ENCODE data around the gene UBR1. TPM values are rescaled to one million over a fixed set of nuclear protein-coding genes. Genes with fewer than 3 reads are reported as not detected.
A peak's percentile ranks its signal among the peaks of the same experiment; 100 is the strongest.

UBR1 gene
- polyA plus RNA-seq, 1 donor from 2014 or later, result 33.5 TPM

- H3K4me3 ChIP-seq (ENCODE audit: low read length), result peak overlapping the region; percentile 70
- no peaks in the 10 kb centered on the region for H3F3A ChIP-seq (ENCODE audit: insufficient read depth, low read length, poor library complexity, severe bottlenecking)
- H3K79me2 ChIP-seq (replicated peaks; ENCODE audit: insufficient read depth, low read length), result no peaks in the 10 kb centered on the region
- peaks cover 16% of the 10 kb centered on the region for H3K27me3 ChIP-seq (ENCODE audit: insufficient read depth, low read depth, low read length)
- no peak overlapping the region for H2AFZ ChIP-seq (ENCODE audit: low read depth, low read length)
- TF ChIP-seq SMC3 (conservative IDR thresholded peaks at IDR 0.05; ENCODE audit: poor library complexity), result no peak
- TF ChIP-seq EZH2 (IDR thresholded peaks at IDR 0.05; ENCODE audit: borderline replicate concordance, insufficient read depth, low read length, poor library complexity, severe bottlenecking), result no peak
- TF ChIP-seq POLR2AphosphoS5 (IDR thresholded peaks at IDR 0.05), result no peak
- no peak for TF ChIP-seq EP300 (conservative IDR thresholded peaks at IDR 0.05; ENCODE audit: poor library complexity, severe bottlenecking)
- no peak for TF ChIP-seq MXI1 (conservative IDR thresholded peaks at IDR 0.05; ENCODE audit: poor library complexity, severe bottlenecking)
- no peak for TF ChIP-seq TAF1 (IDR thresholded peaks at IDR 0.05; ENCODE audit: low read depth)
- TF ChIP-seq CTCF (IDR thresholded peaks at IDR 0.05; ENCODE audit: poor library complexity, severe bottlenecking), result no peak
- TF ChIP-seq, protein P1, sequence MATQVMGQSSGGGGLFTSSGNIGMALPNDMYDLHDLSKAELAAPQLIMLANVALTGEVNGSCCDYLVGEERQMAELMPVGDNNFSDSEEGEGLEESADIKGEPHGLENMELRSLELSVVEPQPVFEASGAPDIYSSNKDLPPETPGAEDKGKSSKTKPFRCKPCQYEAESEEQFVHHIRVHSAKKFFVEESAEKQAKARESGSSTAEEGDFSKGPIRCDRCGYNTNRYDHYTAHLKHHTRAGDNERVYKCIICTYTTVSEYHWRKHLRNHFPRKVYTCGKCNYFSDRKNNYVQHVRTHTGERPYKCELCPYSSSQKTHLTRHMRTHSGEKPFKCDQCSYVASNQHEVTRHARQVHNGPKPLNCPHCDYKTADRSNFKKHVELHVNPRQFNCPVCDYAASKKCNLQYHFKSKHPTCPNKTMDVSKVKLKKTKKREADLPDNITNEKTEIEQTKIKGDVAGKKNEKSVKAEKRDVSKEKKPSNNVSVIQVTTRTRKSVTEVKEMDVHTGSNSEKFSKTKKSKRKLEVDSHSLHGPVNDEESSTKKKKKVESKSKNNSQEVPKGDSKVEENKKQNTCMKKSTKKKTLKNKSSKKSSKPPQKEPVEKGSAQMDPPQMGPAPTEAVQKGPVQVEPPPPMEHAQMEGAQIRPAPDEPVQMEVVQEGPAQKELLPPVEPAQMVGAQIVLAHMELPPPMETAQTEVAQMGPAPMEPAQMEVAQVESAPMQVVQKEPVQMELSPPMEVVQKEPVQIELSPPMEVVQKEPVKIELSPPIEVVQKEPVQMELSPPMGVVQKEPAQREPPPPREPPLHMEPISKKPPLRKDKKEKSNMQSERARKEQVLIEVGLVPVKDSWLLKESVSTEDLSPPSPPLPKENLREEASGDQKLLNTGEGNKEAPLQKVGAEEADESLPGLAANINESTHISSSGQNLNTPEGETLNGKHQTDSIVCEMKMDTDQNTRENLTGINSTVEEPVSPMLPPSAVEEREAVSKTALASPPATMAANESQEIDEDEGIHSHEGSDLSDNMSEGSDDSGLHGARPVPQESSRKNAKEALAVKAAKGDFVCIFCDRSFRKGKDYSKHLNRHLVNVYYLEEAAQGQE (IDR thresholded peaks at IDR 0.05; ENCODE audit: borderline replicate concordance), result no peak
- no peak for TF ChIP-seq RAD21 (conservative IDR thresholded peaks at IDR 0.05)
- peak overlapping the region; percentile 38 for H3K4me2 ChIP-seq (ENCODE audit: low read length)
- H3K9me3 ChIP-seq (ENCODE audit: low read length), result no peaks in the 10 kb centered on the region
- no peaks in the 10 kb centered on the region for H3K9me2 ChIP-seq (ENCODE audit: insufficient read depth, low read length)
- H3K36me3 ChIP-seq (ENCODE audit: insufficient read depth, low read length), result no peaks in the 10 kb centered on the region
- no peak overlapping the region for H3K27ac ChIP-seq (ENCODE audit: low read length)
- peak overlapping the region; percentile 58 for H3K9ac ChIP-seq (ENCODE audit: low read length)
- no peaks in the 10 kb centered on the region for H4K20me1 ChIP-seq (ENCODE audit: insufficient read depth)
Measured at GRCh38 chr15:43134157-43134635, 28.4 kb upstream of the UBR1 start.

GRCh38 chr15:43133430-43134156 lies 27.8 kb upstream of the UBR1 start, which contains the start of gene TMEM62:
Gene TMEM62, plus strand, starts transcription at chr15:43133586. Its CDS starts 217 bp downstream, at chr15:43133803.
- no peak within 1 kb of the TSS for H3K27ac ChIP-seq (ENCODE audit: low read length)
- no peaks in the 10 kb centered on the region for H4K20me1 ChIP-seq (ENCODE audit: insufficient read depth)
- H3K27me3 ChIP-seq (ENCODE audit: insufficient read depth, low read depth, low read length), result peaks cover 16% of the 10 kb centered on the region
- H3K36me3 ChIP-seq (ENCODE audit: insufficient read depth, low read length), result no peaks in the 10 kb centered on the region
- no peaks in the 10 kb centered on the region for H3K9me2 ChIP-seq (ENCODE audit: insufficient read depth, low read length)
- peak within 1 kb of the TSS; percentile 38 for H2AFZ ChIP-seq (ENCODE audit: low read depth, low read length)
- H3K9me3 ChIP-seq (ENCODE audit: low read length), result no peaks in the 10 kb centered on the region
- H3F3A ChIP-seq (ENCODE audit: insufficient read depth, low read length, poor library complexity, severe bottlenecking), result no peaks in the 10 kb centered on the region
- no peaks in the 10 kb centered on the region for H3K79me2 ChIP-seq (replicated peaks; ENCODE audit: insufficient read depth, low read length)
- H3K9ac ChIP-seq (ENCODE audit: low read length), result peak within 1 kb of the TSS; percentile 58
- peak within 1 kb of the TSS; percentile 59 for H3K4me2 ChIP-seq (ENCODE audit: low read length)
- TF ChIP-seq EZH2 (IDR thresholded peaks at IDR 0.05; ENCODE audit: borderline replicate concordance, insufficient read depth, low read length, poor library complexity, severe bottlenecking) (no peak), EP300 (conservative IDR thresholded peaks at IDR 0.05; ENCODE audit: poor library complexity, severe bottlenecking) (no peak), MXI1 (conservative IDR thresholded peaks at IDR 0.05; ENCODE audit: poor library complexity, severe bottlenecking) (peak; percentile 52), TAF1 (IDR thresholded peaks at IDR 0.05; ENCODE audit: low read depth) (no peak), RAD21 (conservative IDR thresholded peaks at IDR 0.05) (peak; percentile 18), POLR2AphosphoS5 (IDR thresholded peaks at IDR 0.05) (peak; percentile 2), SMC3 (conservative IDR thresholded peaks at IDR 0.05; ENCODE audit: poor library complexity) (no peak), CTCF (IDR thresholded peaks at IDR 0.05; ENCODE audit: poor library complexity, severe bottlenecking) (peak; percentile 24)
- TF ChIP-seq, protein P1 (IDR thresholded peaks at IDR 0.05; ENCODE audit: borderline replicate concordance), result no peak
- H3K4me3 ChIP-seq (ENCODE audit: low read length), result peak within 1 kb of the TSS; percentile 70
